ENCODE measurements around the gene SLC2A13.
"Not testable (repeated sequence)": the region's sequence is repeated elsewhere in the genome, so short reads cannot be mapped to it uniquely, and the experiment has no call there.

SLC2A13 gene

DNA sequence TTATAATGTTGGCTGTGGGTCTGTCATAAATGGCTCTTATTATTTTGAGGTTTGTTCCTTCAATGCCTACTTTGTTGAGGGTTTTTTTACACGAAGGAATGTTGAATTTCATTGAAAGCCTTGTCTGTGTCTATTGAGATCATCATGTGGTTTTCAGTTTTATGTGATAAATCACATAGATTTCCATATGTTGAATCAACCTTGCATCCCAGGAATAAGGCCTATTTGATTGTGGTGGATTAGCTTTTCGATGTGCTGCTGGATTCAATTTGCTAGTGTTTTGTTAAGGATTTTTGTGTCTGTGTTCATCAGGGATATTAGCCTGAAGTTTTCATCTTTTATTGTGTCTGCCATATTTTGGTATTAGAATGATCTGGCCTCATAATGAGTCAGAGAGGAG, 27.6 kb downstream of the SLC2A13 start:
- Mint-ChIP-seq H3K27me3 (no peaks in the 10 kb centered on the region), H3K4me3 (no peak overlapping the region), H3K9me3 (peaks cover 12% of the 10 kb centered on the region), H3K27ac (no peak overlapping the region), H3K36me3 (ENCODE audit: low read depth) (no peaks in the 10 kb centered on the region), H3K4me1 (no peaks in the 10 kb centered on the region)
- ATAC-seq, result no peak
- no peak for DNase-seq

DNA sequence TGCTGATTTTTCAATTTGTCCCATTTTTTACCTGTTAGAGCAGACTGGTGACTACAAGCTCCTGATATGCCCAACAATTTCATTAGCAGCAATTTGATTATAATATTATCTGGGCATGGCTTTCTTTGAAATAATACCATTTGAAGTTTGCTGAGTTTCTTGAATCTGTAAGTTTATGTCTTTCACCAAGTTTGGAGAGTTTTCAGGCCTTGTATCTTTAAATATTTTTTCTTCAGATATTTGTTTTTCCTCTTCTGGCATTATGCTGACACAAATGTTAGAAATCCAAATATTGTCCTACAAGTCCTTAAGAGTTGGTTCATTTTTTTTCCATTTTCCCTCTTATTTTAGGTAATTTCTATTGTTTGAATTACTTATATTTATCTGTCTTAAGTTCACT, 30.4 kb downstream of the SLC2A13 start:
- no peak for ATAC-seq
- Mint-ChIP-seq H3K27me3 (no peaks in the 10 kb centered on the region), H3K27ac (no peak overlapping the region), H3K36me3 (ENCODE audit: low read depth) (no peaks in the 10 kb centered on the region), H3K9me3 (peaks cover 12% of the 10 kb centered on the region), H3K4me3 (no peak overlapping the region), H3K4me1 (no peaks in the 10 kb centered on the region)
- no peak for DNase-seq

DNA sequence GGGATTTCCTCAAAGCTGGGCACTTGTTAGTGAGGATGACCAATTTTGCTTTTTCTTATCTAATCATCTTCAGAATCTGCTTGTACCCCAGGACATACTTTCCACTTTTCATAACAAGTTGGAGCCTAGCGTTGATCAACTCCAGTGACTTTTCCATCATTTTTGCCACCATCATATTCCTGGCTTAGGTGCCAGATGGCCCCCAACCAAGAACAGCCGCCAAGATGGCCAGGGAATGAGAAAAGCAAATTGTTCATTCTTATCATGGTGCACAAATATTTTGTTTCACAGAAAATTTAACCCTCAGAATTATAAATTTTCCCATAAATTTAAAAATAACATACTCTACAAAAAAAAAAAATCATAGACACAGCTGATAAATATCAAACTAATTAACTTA, 37.5 kb downstream of the SLC2A13 start:
- no peaks in the 10 kb centered on the region for H3K27me3 Mint-ChIP-seq
- no peak overlapping the region for H3K27ac Mint-ChIP-seq
- H3K4me1 Mint-ChIP-seq, result no peaks in the 10 kb centered on the region
- no peaks in the 10 kb centered on the region for H3K9me3 Mint-ChIP-seq
- H3K4me3 Mint-ChIP-seq, result no peak overlapping the region
- no peaks in the 10 kb centered on the region for H3K36me3 Mint-ChIP-seq (ENCODE audit: low read depth)
- DNase-seq (no peak), ATAC-seq (no peak)

DNA sequence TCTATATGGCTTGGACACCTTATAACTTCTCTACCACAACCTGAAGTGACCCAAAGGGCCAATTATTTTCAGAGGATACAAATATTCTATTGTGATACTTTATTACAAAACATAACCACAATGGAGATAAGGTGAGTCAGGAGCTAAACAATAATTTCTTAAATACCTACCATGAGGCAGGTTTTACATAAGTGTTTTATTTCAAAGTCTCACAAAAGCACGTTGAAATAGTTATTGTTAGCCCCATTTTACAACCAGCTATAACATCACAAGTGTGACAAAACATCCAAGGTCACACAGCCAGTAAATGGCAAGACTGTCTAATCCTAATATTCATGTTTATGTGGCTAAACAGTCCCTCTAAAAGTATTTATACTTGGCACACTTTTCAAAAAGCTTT, 40.2 kb downstream of the SLC2A13 start:
- Mint-ChIP-seq H3K9me3 (no peaks in the 10 kb centered on the region), H3K4me3 (no peak overlapping the region), H3K4me1 (no peaks in the 10 kb centered on the region), H3K27me3 (no peaks in the 10 kb centered on the region), H3K36me3 (ENCODE audit: low read depth) (no peaks in the 10 kb centered on the region), H3K27ac (no peak overlapping the region)
- no peak for ATAC-seq
- no peak for DNase-seq

DNA sequence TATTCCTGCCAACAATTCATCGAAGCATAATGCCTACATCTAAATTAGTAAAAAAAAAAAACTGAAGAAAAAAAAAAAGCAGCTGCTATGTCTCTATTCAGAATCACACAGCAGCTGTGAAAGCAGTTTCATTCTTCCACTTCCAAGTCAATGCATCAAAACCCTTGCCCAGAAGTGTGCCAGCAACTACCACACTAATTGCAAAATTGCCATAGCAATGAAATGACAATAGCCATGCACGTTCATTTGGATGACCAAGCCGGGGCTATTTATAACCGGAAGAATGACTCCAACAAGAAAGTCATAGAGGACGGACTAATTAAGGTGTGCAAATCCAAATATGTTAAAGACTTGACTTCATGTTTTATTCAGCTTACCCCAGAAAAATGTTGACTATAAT, 42.5 kb downstream of the SLC2A13 start:
- Mint-ChIP-seq H3K4me1 (no peaks in the 10 kb centered on the region), H3K36me3 (ENCODE audit: low read depth) (no peaks in the 10 kb centered on the region), H3K9me3 (no peaks in the 10 kb centered on the region), H3K27me3 (no peaks in the 10 kb centered on the region), H3K27ac (no peak overlapping the region), H3K4me3 (no peak overlapping the region)
- ATAC-seq (no peak), DNase-seq (no peak)

DNA sequence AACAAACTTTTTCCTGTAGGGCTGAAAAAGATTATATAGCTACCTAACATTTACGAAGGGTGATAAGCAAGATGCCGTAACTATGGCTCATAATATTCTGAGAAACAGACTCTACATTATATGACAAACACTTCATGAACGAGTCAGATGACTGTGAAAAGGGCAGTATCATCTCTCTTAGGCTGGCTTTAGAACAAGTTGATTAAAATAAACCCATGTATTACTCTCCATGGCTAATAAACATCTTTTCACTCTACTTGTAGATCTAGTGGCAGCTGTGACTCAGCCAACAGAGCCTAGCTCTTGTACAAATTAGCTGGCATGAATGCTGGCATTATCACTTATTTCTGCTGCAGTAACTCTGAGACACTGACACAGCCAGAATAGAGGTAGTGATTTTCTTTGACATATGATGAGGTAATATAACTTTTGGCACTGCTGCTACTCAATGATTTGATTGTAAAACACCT, 47.1 kb downstream of the SLC2A13 start:
- Mint-ChIP-seq H3K27ac (no peak overlapping the region), H3K4me1 (no peaks in the 10 kb centered on the region), H3K27me3 (no peaks in the 10 kb centered on the region), H3K36me3 (ENCODE audit: low read depth) (no peaks in the 10 kb centered on the region), H3K9me3 (no peaks in the 10 kb centered on the region), H3K4me3 (no peak overlapping the region)
- DNase-seq (no peak), ATAC-seq (peak; percentile 28)

DNA sequence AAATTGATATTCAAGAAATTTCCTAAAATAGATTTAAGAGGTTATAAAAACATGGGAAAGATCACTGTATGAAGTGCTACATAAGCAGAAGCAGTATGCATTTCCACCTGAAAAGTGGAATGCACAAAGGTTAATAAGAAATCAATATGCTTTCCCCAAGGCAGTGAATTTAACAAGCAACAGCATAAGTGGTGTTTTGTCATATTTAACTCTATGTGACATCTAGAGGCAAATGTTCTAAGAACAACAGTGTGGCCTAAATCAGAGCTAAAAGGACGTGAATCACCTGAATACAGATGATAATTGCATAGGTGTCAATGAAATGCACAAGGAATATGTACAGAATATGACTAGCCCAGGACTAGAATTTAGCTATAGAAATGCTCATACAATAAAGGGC, 49.5 kb downstream of the SLC2A13 start:
- H3K27ac Mint-ChIP-seq, result no peak overlapping the region
- DNase-seq (no peak), ATAC-seq (no peak)
- no peaks in the 10 kb centered on the region for H3K9me3 Mint-ChIP-seq
- no peak overlapping the region for H3K4me3 Mint-ChIP-seq
- no peaks in the 10 kb centered on the region for H3K4me1 Mint-ChIP-seq
- H3K36me3 Mint-ChIP-seq (ENCODE audit: low read depth), result no peaks in the 10 kb centered on the region
- no peaks in the 10 kb centered on the region for H3K27me3 Mint-ChIP-seq

DNA sequence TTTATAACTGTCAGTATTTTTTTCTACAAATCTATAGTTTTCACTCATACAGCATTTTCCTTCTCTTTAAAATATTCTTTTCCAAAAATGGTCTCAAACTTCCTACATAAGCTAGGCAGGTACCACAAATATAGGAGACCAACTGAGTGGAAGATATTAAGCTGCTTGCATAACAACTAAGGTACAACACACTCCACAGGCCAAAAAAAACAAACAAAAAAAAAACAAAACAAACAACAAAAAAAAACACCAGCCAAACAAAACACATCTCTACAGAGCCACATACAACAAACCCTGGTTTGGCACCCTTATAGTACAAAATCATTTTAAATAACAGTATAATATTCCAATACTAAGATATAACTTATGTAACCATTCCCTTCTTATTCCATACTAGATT, 50.1 kb downstream of the SLC2A13 start:
- Mint-ChIP-seq H3K36me3 (ENCODE audit: low read depth) (no peaks in the 10 kb centered on the region), H3K9me3 (no peaks in the 10 kb centered on the region), H3K27me3 (no peaks in the 10 kb centered on the region), H3K4me3 (no peak overlapping the region), H3K27ac (no peak overlapping the region), H3K4me1 (no peaks in the 10 kb centered on the region)
- no peak for DNase-seq
- ATAC-seq, result no peak

DNA sequence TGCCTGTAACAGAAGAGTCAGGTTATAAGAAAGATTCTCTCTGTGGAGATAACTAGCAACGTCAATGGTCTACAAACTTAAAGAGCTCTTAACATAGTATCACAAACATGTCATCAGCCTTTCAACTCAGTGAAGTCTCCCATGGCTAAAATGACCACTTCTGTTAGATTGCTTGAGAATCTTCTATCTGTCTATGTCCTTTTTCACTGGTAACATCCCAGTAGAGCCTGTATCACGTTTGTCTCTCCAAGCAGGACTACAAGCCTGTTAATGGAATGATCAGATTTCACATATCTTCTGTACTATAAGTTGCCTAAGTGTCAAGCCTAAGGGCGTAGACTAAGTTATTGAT, 50.7 kb downstream of the SLC2A13 start:
- H3K4me1 Mint-ChIP-seq, result no peaks in the 10 kb centered on the region

DNA sequence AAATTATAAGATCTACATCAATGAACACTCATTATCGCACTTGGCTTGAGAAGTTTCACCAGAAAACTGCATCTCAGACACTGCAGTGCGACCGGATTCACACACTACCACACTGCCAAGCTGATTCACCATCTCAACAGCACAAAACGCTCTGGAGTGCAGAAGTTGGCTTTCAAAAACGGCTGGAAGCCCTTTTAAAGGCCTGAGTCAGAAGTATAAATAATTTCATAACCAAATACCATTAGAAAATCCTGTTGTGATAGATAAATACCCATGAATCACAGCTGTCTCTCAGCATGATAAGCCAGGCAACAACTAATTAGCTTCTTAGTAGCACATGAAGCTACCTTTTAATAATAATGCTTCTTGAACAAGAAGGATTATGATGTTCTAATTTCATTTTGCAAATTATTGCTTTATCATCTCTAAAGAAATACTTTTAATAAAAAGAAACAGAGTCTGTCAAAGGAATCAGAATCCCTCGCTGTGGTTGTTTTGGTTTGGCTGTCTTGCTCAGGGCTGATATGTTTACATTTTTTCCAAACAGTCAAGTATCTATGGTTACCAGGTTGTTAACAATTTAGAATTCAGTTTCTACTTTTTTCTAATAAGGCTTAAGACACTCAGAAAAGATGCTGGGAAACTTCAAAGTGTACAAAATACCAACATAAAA, 51.2 kb downstream of the SLC2A13 start:
- DNase-seq (no peak), ATAC-seq (no peak)
- no peaks in the 10 kb centered on the region for H3K9me3 Mint-ChIP-seq
- no peak overlapping the region for H3K4me3 Mint-ChIP-seq
- no peak overlapping the region for H3K27ac Mint-ChIP-seq
- no peaks in the 10 kb centered on the region for H3K4me1 Mint-ChIP-seq
- H3K36me3 Mint-ChIP-seq (ENCODE audit: low read depth), result no peaks in the 10 kb centered on the region
- H3K27me3 Mint-ChIP-seq, result no peaks in the 10 kb centered on the region

More for the DNA sequence above, 50.7 kb downstream of the SLC2A13 start:
- DNase-seq (no peak), ATAC-seq (no peak)
- H3K36me3 Mint-ChIP-seq (ENCODE audit: low read depth), result no peaks in the 10 kb centered on the region
- H3K9me3 Mint-ChIP-seq, result no peaks in the 10 kb centered on the region
- H3K4me3 Mint-ChIP-seq, result no peak overlapping the region
- no peak overlapping the region for H3K27ac Mint-ChIP-seq
- H3K27me3 Mint-ChIP-seq, result no peaks in the 10 kb centered on the region

DNA sequence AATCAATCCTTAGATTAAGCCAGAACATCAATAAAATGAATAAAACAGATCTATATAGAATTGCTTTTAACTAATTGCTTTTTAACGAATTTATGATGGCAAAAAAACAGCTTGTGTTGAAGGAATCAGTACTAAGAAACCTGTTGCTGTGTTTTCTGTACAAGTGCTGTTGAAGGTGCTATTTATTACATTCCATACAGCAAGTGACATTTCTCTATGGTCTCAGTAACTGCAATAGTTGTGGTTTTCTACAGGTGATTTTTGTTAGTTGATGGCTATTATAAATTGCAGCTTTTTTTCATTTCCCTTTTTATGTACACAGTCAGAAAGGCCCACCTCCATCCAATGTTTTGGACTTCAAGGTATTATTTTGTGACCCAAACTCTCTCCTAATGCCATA, 56.6 kb downstream of the SLC2A13 start:
- Mint-ChIP-seq H3K27me3 (no peaks in the 10 kb centered on the region), H3K4me3 (no peak overlapping the region), H3K9me3 (no peaks in the 10 kb centered on the region), H3K36me3 (ENCODE audit: low read depth) (no peaks in the 10 kb centered on the region), H3K4me1 (no peaks in the 10 kb centered on the region), H3K27ac (no peak overlapping the region)
- ATAC-seq (no peak), DNase-seq (no peak)

DNA sequence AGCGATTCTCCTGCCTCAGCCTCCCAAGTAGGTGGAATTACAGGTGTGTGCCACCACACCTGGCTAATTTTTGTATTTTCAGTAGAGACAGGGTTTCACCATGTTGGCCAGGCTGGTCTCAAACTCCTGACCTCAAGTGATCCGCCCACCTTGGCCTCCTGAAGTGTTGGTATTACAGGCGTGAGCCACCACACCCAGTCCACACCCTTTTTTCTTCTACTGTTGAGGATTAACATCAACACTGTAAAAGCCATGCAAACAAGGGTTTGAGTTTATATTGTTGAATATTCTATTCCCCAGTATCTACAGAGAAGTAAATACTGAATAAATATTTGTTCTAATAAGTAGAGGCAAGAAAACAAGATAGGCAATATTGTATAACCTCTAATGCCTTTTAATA, 58.9 kb downstream of the SLC2A13 start:
- not testable (repeated sequence) for H3K9me3 Mint-ChIP-seq, H3K4me1 Mint-ChIP-seq

DNA sequence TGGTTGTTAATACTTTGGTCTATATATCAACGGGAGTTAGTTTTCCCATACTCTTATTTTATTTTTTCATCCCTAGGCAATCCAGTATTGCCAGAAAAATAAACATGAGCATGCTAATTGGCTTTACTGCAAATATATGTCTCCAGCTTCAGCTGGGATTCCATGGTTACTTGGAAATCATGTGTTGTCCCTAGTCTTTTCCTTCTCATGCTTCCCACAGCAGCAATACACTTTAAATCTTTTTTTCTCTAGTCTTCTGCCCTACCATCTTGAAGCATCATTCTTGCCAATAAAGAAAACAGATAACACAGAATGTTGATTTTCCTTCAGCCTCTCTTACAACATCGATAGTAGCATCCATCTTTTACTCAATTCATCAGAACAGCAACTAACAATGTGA, 60.2 kb downstream of the SLC2A13 start:
- no peaks in the 10 kb centered on the region for H3K27me3 Mint-ChIP-seq
- ATAC-seq, result no peak
- no peaks in the 10 kb centered on the region for H3K9me3 Mint-ChIP-seq
- H3K4me1 Mint-ChIP-seq, result no peaks in the 10 kb centered on the region
- no peak overlapping the region for H3K27ac Mint-ChIP-seq
- H3K4me3 Mint-ChIP-seq, result no peak overlapping the region
- H3K36me3 Mint-ChIP-seq (ENCODE audit: low read depth), result no peaks in the 10 kb centered on the region
- no peak for DNase-seq

More for the DNA sequence above, 58.9 kb downstream of the SLC2A13 start:
- not testable (repeated sequence) for H3K36me3 Mint-ChIP-seq (ENCODE audit: low read depth); ATAC-seq; DNase-seq; H3K27me3 Mint-ChIP-seq; H3K27ac Mint-ChIP-seq; H3K4me3 Mint-ChIP-seq

DNA sequence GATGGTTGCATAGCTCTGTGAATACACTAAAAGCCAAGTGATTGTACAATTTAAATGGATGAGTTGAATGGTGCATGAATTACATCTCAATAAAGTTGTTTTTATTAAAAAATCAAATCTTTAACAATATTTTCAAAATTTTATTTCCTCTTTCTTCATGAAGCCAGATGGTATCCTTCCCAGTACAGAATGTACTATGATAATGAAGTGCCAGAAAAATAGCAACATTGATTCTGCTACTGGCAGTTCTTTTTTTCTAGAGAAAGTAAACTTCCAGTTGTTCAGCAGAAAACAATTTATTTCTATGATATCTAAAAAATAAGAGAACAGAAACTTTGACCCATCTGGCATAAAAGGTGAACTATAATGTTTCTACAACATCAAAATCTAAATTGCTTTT, 61.5 kb downstream of the SLC2A13 start:
- ATAC-seq, result no peak

DNA sequence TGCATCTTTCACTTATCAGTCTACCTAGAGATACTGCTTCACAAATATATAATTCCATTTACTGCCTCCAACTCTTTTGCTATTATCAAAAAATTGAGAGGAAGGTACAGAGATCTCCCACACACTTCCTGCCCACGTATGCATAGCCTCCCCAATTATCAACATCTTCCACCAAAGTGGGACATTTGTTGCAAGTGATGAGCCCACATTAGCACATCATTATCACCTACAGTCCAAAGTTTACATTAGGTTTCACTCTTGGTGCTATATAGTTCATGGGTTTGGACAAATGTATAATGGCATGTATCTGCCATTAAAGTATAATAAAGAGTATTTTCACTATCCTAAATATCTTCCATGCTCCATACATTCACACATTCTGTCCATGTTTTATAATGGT, 66.3 kb downstream of the SLC2A13 start:
- ATAC-seq, result no peak
- H3K27me3 Mint-ChIP-seq, result no peaks in the 10 kb centered on the region

More for the DNA sequence above, 61.5 kb downstream of the SLC2A13 start:
- DNase-seq, result no peak
- Mint-ChIP-seq H3K27ac (no peak overlapping the region), H3K27me3 (no peaks in the 10 kb centered on the region), H3K4me1 (peaks cover 3% of the 10 kb centered on the region), H3K9me3 (no peaks in the 10 kb centered on the region), H3K36me3 (ENCODE audit: low read depth) (no peaks in the 10 kb centered on the region), H3K4me3 (no peak overlapping the region)

DNA sequence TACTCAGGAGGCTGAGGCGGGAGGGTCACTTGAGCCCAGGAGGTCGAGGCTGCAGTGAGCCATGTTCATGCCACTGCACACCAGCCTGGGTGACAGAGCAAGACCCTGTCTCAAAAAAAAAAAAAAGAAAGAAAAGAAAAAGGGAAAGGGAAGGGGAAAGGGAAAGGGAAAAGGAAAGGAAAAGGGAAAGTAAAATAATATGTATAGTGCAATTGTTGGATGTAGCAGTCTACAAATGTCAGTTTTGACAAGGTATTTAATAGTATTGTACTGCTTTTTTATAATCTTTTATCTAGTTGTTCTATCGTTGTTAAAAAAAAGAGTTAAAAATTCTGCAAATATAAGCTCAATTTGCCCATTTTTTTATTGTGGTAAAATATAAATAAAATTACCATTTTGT, 67.3 kb downstream of the SLC2A13 start:
- DNase-seq (no peak), ATAC-seq (no peak)

More for the DNA sequence above, 66.3 kb downstream of the SLC2A13 start:
- Mint-ChIP-seq H3K4me3 (no peak overlapping the region), H3K27ac (no peak overlapping the region), H3K36me3 (ENCODE audit: low read depth) (no peaks in the 10 kb centered on the region), H3K4me1 (peaks cover 7% of the 10 kb centered on the region), H3K9me3 (no peaks in the 10 kb centered on the region)
- DNase-seq, result no peak

More for the DNA sequence above, 67.3 kb downstream of the SLC2A13 start:
- no peak overlapping the region for H3K27ac Mint-ChIP-seq
- no peak overlapping the region for H3K4me3 Mint-ChIP-seq
- no peaks in the 10 kb centered on the region for H3K9me3 Mint-ChIP-seq
- H3K27me3 Mint-ChIP-seq, result no peaks in the 10 kb centered on the region
- peaks cover 7% of the 10 kb centered on the region for H3K4me1 Mint-ChIP-seq
- H3K36me3 Mint-ChIP-seq (ENCODE audit: low read depth), result no peaks in the 10 kb centered on the region
